HEK293 (cell line): ENCODE measurements around the gene DLK1.

Source experiments
- CTCF ChIA-PET: fragments of 350-600 bp; formaldehyde crosslinking; extraction: SDS; loops from one replicate; lab custom pipeline; 2021; ENCODE audit warnings: antibody characterized with exemption; lab: Yijun Ruan, JAX
- POLR2A ChIA-PET: fragments of 300-600 bp; formaldehyde crosslinking; extraction: SDS; loops from one replicate; lab custom pipeline; 2020; ENCODE audit warnings: antibody characterized with exemption, inconsistent platforms; lab: Yijun Ruan, JAX
- H3K27ac ChIP-seq: fragments of 200-500 bp; sonication (Bioruptor generic); 2 replicates; pipeline ENCODE4 v1.5.1; 2014; ENCODE audit warnings: low read depth, low read length, control low read depth, inconsistent platforms; ENCODE audit errors: extremely low read depth
- H3K36me3 ChIP-seq, 2 experiments: fragments of 200-500 bp in 1 of 2; sonication (Bioruptor generic) in 1 of 2; 1 replicate in 1 of 2; 2 replicates in 1 of 2; pipeline ENCODE4 v1.5.1; 2014 to 2017; ENCODE audit warnings: inconsistent platforms in 2 of 2, low read length in 2 of 2; ENCODE audit not compliant: control insufficient read depth in 2 of 2, insufficient read depth in 1 of 2
- H3K4me1 ChIP-seq: fragments of 200-500 bp; sonication (Bioruptor generic); 2 replicates; pipeline ENCODE4 v1.5.1; 2014; ENCODE audit warnings: mild to moderate bottlenecking, low read length, inconsistent platforms; ENCODE audit not compliant: control insufficient read depth, insufficient read depth
- H3K4me3 ChIP-seq: 2 replicates; pipeline ENCODE4 v1.5.1; 2011; ENCODE audit warnings: low read depth, mild to moderate bottlenecking, control low read depth, low read length, moderate library complexity
- H3K9me3 ChIP-seq: fragments of 200-500 bp; sonication (Bioruptor generic); 2 replicates; pipeline ENCODE4 v1.5.1; 2014; ENCODE audit warnings: low read depth, low read length, inconsistent platforms; ENCODE audit not compliant: control insufficient read depth, insufficient read depth
- BCL11B ChIP-seq: fragments of 450-650 bp; formaldehyde crosslinking; IDR thresholded peaks from 2 replicates; pipeline ENCODE4 v1.5.1; 2016; ENCODE audit warnings: low read depth, missing biosample characterization, missing genetic modification characterization
- BCL6B ChIP-seq: fragments of 450-650 bp; formaldehyde crosslinking; IDR thresholded peaks from 2 replicates; pipeline ENCODE4 v1.5.1; 2017; ENCODE audit warnings: missing biosample characterization, missing genetic modification characterization
- CTCF ChIP-seq: fragments of 450-650 bp; formaldehyde crosslinking; IDR thresholded peaks from 2 replicates; pipeline ENCODE4 v1.5.1; 2016; ENCODE audit warnings: missing biosample characterization, missing genetic modification characterization
- GLI2 ChIP-seq: fragments of 450-650 bp; formaldehyde crosslinking; IDR thresholded peaks from 2 replicates; pipeline ENCODE4; 2017; ENCODE audit warnings: missing biosample characterization, missing genetic modification characterization, low read depth, borderline replicate concordance
- GLIS1 ChIP-seq: fragments of 450-650 bp; formaldehyde crosslinking; IDR thresholded peaks from 2 replicates; pipeline ENCODE4 v1.5.1; 2016; ENCODE audit warnings: missing biosample characterization, missing genetic modification characterization
- GLIS2 ChIP-seq: fragments of 450-650 bp; formaldehyde crosslinking; IDR thresholded peaks from 2 replicates; pipeline ENCODE4 v1.5.1; 2016; ENCODE audit warnings: missing biosample characterization, missing genetic modification characterization
- IKZF3 ChIP-seq: fragments of 450-650 bp; IDR thresholded peaks from 2 replicates; pipeline ENCODE4 v1.5.0; 2018; ENCODE audit warnings: missing biosample characterization, mild to moderate bottlenecking, missing genetic modification characterization, moderate library complexity
- KLF10 ChIP-seq: fragments of 450-650 bp; IDR thresholded peaks from 2 replicates; pipeline ENCODE4 v1.5.1; 2018; ENCODE audit warnings: missing biosample characterization, mild to moderate bottlenecking, missing genetic modification characterization
- KLF17 ChIP-seq: fragments of 450-650 bp; formaldehyde crosslinking; IDR thresholded peaks from 2 replicates; pipeline ENCODE4 v1.5.1; 2016; ENCODE audit warnings: missing biosample characterization, missing genetic modification characterization
- PRDM10 ChIP-seq: fragments of 450-650 bp; formaldehyde crosslinking; IDR thresholded peaks from 2 replicates; pipeline ENCODE4 v1.5.1; 2016; ENCODE audit warnings: missing biosample characterization, missing genetic modification characterization
- YY1 ChIP-seq: fragments of 450-650 bp; formaldehyde crosslinking; IDR thresholded peaks from 2 replicates; pipeline ENCODE4 v1.5.1; 2018; ENCODE audit warnings: missing biosample characterization, missing genetic modification characterization
- ZFP69B ChIP-seq: fragments of 450-650 bp; formaldehyde crosslinking; IDR thresholded peaks from 2 replicates; pipeline ENCODE4 v1.5.1; 2016; ENCODE audit warnings: missing biosample characterization, missing genetic modification characterization
- ZIC2 ChIP-seq: fragments of 450-650 bp; formaldehyde crosslinking; IDR thresholded peaks from 2 replicates; pipeline ENCODE4 v1.5.1; 2016; ENCODE audit warnings: missing biosample characterization, missing genetic modification characterization
- ZNF112 ChIP-seq: fragments of 450-650 bp; formaldehyde crosslinking; IDR thresholded peaks from 2 replicates; pipeline ENCODE4 v1.5.0; 2017; ENCODE audit warnings: missing biosample characterization, missing genetic modification characterization
- ZNF114 ChIP-seq: fragments of 450-650 bp; formaldehyde crosslinking; IDR thresholded peaks from 2 replicates; pipeline ENCODE4 v1.5.0; 2017; ENCODE audit warnings: missing biosample characterization, missing genetic modification characterization
- ZNF16 ChIP-seq: fragments of 450-650 bp; formaldehyde crosslinking; IDR thresholded peaks from 2 replicates; pipeline ENCODE4 v1.5.1; 2016; ENCODE audit warnings: low read depth, missing biosample characterization, missing genetic modification characterization
- ZNF184 ChIP-seq: fragments of 450-650 bp; IDR thresholded peaks from 2 replicates; pipeline ENCODE4 v1.5.1; 2018; ENCODE audit warnings: missing biosample characterization, mild to moderate bottlenecking, missing genetic modification characterization
- ZNF24 ChIP-seq: fragments of 450-650 bp; formaldehyde crosslinking; IDR thresholded peaks from 2 replicates; pipeline ENCODE4 v1.5.1; 2016; ENCODE audit warnings: missing biosample characterization, missing genetic modification characterization
- ZNF266 ChIP-seq: fragments of 450-650 bp; formaldehyde crosslinking; IDR thresholded peaks from 2 replicates; pipeline ENCODE4 v1.5.1; 2016; ENCODE audit warnings: missing biosample characterization, missing genetic modification characterization, low read depth
- ZNF391 ChIP-seq: fragments of 450-650 bp; formaldehyde crosslinking; IDR thresholded peaks from 2 replicates; pipeline ENCODE4 v1.5.1; 2016; ENCODE audit warnings: low read depth, missing biosample characterization, missing genetic modification characterization, borderline replicate concordance
- ZNF473 ChIP-seq: fragments of 450-650 bp; formaldehyde crosslinking; IDR thresholded peaks from 2 replicates; pipeline ENCODE4 v1.5.1; 2017; ENCODE audit warnings: missing biosample characterization, missing genetic modification characterization
- ZNF548 ChIP-seq: fragments of 450-650 bp; formaldehyde crosslinking; IDR thresholded peaks from 2 replicates; pipeline ENCODE4 v1.5.1; 2016; ENCODE audit warnings: missing biosample characterization, missing genetic modification characterization
- ZNF585B ChIP-seq: fragments of 450-650 bp; formaldehyde crosslinking; IDR thresholded peaks from 2 replicates; pipeline ENCODE4 v1.5.1; 2016; ENCODE audit warnings: missing biosample characterization, missing genetic modification characterization
- ZNF600 ChIP-seq: fragments of 450-650 bp; formaldehyde crosslinking; IDR thresholded peaks from 2 replicates; pipeline ENCODE4 v1.5.1; 2016; ENCODE audit warnings: missing biosample characterization, missing genetic modification characterization
- ZNF623 ChIP-seq: fragments of 450-650 bp; formaldehyde crosslinking; IDR thresholded peaks from 2 replicates; pipeline ENCODE4 v1.5.1; 2016; ENCODE audit warnings: missing biosample characterization, missing genetic modification characterization
- ZSCAN18 ChIP-seq: fragments of 450-650 bp; formaldehyde crosslinking; IDR thresholded peaks from 2 replicates; pipeline ENCODE4 v1.5.1; 2016; ENCODE audit warnings: missing biosample characterization, missing genetic modification characterization
- ZSCAN5A ChIP-seq: fragments of 450-650 bp; formaldehyde crosslinking; IDR thresholded peaks from 2 replicates; pipeline ENCODE4 v1.5.1; 2016; ENCODE audit warnings: missing biosample characterization, missing genetic modification characterization

Gene DLK1

GRCh38 chr14:100692256-100692655, 34.4 kb upstream of the DLK1 start (continued):
- TF ChIP-seq PRDM10 (tag by site-specific recombination) (no peak), ZNF473 (tag by site-specific recombination) (no peak), KLF10 (tag by site-specific recombination) (no peak), ZNF391 (tag by site-specific recombination) (no peak), ZNF114 (tag by site-specific recombination) (no peak), ZNF112 (tag by site-specific recombination) (no peak), CTCF (tag by site-specific recombination) (no peak), ZFP69B (no peak), ZNF585B (no peak), BCL11B (tag by site-specific recombination) (no peak)

- CTCF ChIA-PET, result interaction anchor here (0.6 to 1.1 kb wide), 5 partner anchors 30 to 1322 kb away, joined by 3 to 6 read pairs (median 3); no protein-coding TSS in a partner anchor
- H3K27ac ChIP-seq, result no peak overlapping the region
- no peaks in the 10 kb centered on the region for H3K9me3 ChIP-seq
- POLR2A ChIA-PET, result interaction anchor here (1.0 to 1.7 kb wide), 3 partner anchors 8 to 108 kb away, joined by 3 to 7 read pairs (median 5); no protein-coding TSS in a partner anchor
- no peaks in the 10 kb centered on the region; the same call in 1 of the 2 replicates for H3K4me1 ChIP-seq
- H3K4me3 ChIP-seq, result no peak overlapping the region
- H3K36me3 ChIP-seq, result no peaks in the 10 kb centered on the region
- 0 out of 2 replicates have a peak, but pooled peaks have one; percentile 33 for TF ChIP-seq YY1 (tag by site-specific recombination)
- TF ChIP-seq BCL6B (tag by site-specific recombination), result no peak
- TF ChIP-seq ZNF623 (tag by site-specific recombination), result peak; percentile 77
- TF ChIP-seq ZSCAN5A (tag by site-specific recombination), result no peak
- peak; percentile 71 for TF ChIP-seq ZIC2 (tag by site-specific recombination)
- TF ChIP-seq ZNF184 (tag by site-specific recombination), result peak; percentile 40; the same call in 1 of the 2 replicates
- TF ChIP-seq GLIS1 (tag by site-specific recombination), result peak; percentile 44
- TF ChIP-seq ZNF600 (tag by site-specific recombination), result peak; percentile 80
- TF ChIP-seq ZSCAN18 (tag by site-specific recombination), result no peak
- TF ChIP-seq IKZF3 (tag by site-specific recombination), result 0 out of 2 replicates have a peak, but pooled peaks have one; percentile 23
- 0 out of 2 replicates have a peak, but pooled peaks have one; percentile 43 for TF ChIP-seq ZNF24 (tag by site-specific recombination)
- no peak for TF ChIP-seq ZNF266 (tag by site-specific recombination)
- peak; percentile 79 for TF ChIP-seq KLF17 (tag by site-specific recombination)
- no peak for TF ChIP-seq ZNF548 (tag by site-specific recombination)
- TF ChIP-seq GLI2 (tag by site-specific recombination), result no peak
- no peak for TF ChIP-seq ZNF16 (tag by site-specific recombination)
- TF ChIP-seq GLIS2 (tag by site-specific recombination), result peak; percentile 55
Observed at GRCh38 chr14:100692859-100693558, 33.7 kb upstream of the DLK1 start.
